GM19099 (cell line): ENCODE data around the gene ZNF746.

Experiments used
- POLR2A ChIP-seq: IDR thresholded peaks from 3 replicates; pipeline ENCODE4 v1.6.1; 2011; ENCODE audit warnings: low read depth; ENCODE audit not compliant: insufficient read length; ENCODE audit errors: extremely low read depth

ZNF746 gene

DNA sequence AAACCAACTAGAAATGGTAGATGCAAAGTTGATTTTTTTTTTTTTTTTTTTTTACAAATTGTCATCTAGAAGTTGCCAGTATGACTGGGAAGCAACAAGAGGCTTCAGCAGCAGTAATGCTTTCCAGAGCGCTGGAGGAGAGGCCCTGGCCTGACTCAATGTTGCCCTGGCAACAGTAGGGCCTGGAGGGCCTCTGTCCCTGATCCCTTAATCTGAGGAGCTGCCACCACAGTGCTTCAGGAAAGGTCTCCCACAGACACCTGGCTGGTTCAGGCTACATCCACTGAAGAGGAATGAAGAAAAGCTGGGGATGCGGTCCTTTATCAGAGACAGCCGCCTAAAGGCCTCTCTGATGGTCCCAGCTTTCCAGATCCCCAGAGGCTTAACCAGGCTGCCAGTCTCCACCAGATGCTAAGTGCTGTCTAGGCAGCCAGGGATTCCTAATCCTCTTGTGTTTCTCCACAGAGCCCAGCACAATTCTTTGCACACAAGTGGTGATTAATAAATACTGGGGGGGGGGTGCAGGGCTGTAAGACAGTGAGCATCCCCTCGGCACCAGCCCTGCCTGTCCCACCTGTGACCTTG, 70.4 kb downstream of the ZNF746 start:
- TF ChIP-seq POLR2A, result no peak

GRCh38 chr7:149423449-149424110, 74.0 kb downstream of the ZNF746 start:
- no peak for TF ChIP-seq POLR2A

- TF ChIP-seq POLR2A, result no peak
Measured at GRCh38 chr7:149422914-149423301, 74.7 kb downstream of the ZNF746 start.
